Chondrocyte (in vitro differentiated cells): Measurements from ENCODE around the gene GCM1. TPM values are rescaled to one million over a fixed set of nuclear protein-coding genes. Genes with fewer than 3 reads are reported as not detected.

Experiments used
- DNase-seq: peaks from one replicate; pipeline ENCODE4 v3.0.0; 2021; ENCODE audit warnings: mixed read lengths, low spot score
- H3K27ac Mint-ChIP-seq: one replicate; pipeline ENCODE4 v1.8.0; 2021; ENCODE audit warnings: mild to moderate bottlenecking, moderate library complexity, mixed read lengths; ENCODE audit not compliant: unreplicated experiment
- H3K27me3 Mint-ChIP-seq: 2 replicates; pipeline ENCODE4 v1.8.0; 2021; ENCODE audit warnings: low read depth, mixed read lengths
- H3K36me3 Mint-ChIP-seq: 2 replicates; pipeline ENCODE4 v1.8.0; 2021; ENCODE audit warnings: low read depth, mixed read lengths
- H3K4me1 Mint-ChIP-seq: 2 replicates; pipeline ENCODE4 v1.8.0; 2021; ENCODE audit warnings: low read depth, mild to moderate bottlenecking, mixed read lengths
- H3K4me3 Mint-ChIP-seq: one replicate; pipeline ENCODE4 v1.8.0; 2021; ENCODE audit warnings: mild to moderate bottlenecking, moderate library complexity, mixed read lengths; ENCODE audit not compliant: unreplicated experiment
- H3K9me3 Mint-ChIP-seq: 2 replicates; pipeline ENCODE4 v1.8.0; 2021; ENCODE audit warnings: low read depth, mixed read lengths
- CTCF ChIP-seq: fragments of 200-600 bp; sonication (generic); IDR thresholded peaks from 2 replicates; pipeline ENCODE4 v1.5.0; 2021; ENCODE audit warnings: antibody characterized with exemption, mild to moderate bottlenecking, moderate library complexity
- total RNA-seq: library from RNA; stranded (reverse); gene quantifications from 3 replicates; pipeline ENCODE4 v1.2.1, GENCODE V29; 2021

GCM1 gene
- total RNA-seq, 1 donor from 2014 or later = not detected

- Mint-ChIP-seq H3K27ac (no peak overlapping the region), H3K4me3 (no peak overlapping the region), H3K27me3 (no peaks in the 10 kb centered on the region), H3K36me3 (peaks cover 24% of the 10 kb centered on the region), H3K9me3 (no peaks in the 10 kb centered on the region), H3K4me1 (no peaks in the 10 kb centered on the region)
- DNase-seq = no peak
- no peak for TF ChIP-seq CTCF
Observed at GRCh38 chr6:53101006-53101405, 47.6 kb downstream of the GCM1 start.

- TF ChIP-seq CTCF = no peak
- no peak for DNase-seq
- no peaks in the 10 kb centered on the region for H3K9me3 Mint-ChIP-seq
- peaks cover 26% of the 10 kb centered on the region for H3K36me3 Mint-ChIP-seq
- no peak overlapping the region for H3K27ac Mint-ChIP-seq
- H3K4me1 Mint-ChIP-seq = no peaks in the 10 kb centered on the region
- no peaks in the 10 kb centered on the region for H3K27me3 Mint-ChIP-seq
- H3K4me3 Mint-ChIP-seq = no peak overlapping the region
Observed at GRCh38 chr6:53100561-53100960, 48.1 kb downstream of the GCM1 start.

- no peak for DNase-seq
- Mint-ChIP-seq H3K27me3 (no peaks in the 10 kb centered on the region), H3K9me3 (no peaks in the 10 kb centered on the region), H3K36me3 (peaks cover 37% of the 10 kb centered on the region), H3K27ac (no peak overlapping the region), H3K4me1 (no peaks in the 10 kb centered on the region), H3K4me3 (no peak overlapping the region)
- TF ChIP-seq CTCF = no peak
Observed at GRCh38 chr6:53095716-53096115, 52.9 kb downstream of the GCM1 start.

GRCh38 chr6:53095270-53095669, 53.4 kb downstream of the GCM1 start:
- TF ChIP-seq CTCF = no peak
- Mint-ChIP-seq H3K4me3 (no peak overlapping the region), H3K9me3 (no peaks in the 10 kb centered on the region), H3K27ac (no peak overlapping the region), H3K36me3 (peaks cover 40% of the 10 kb centered on the region), H3K4me1 (no peaks in the 10 kb centered on the region), H3K27me3 (no peaks in the 10 kb centered on the region)
- no peak for DNase-seq

GRCh38 chr6:53090576-53090975, 58.1 kb downstream of the GCM1 start:
- H3K4me3 Mint-ChIP-seq = no peak overlapping the region
- no peaks in the 10 kb centered on the region for H3K9me3 Mint-ChIP-seq
- no peaks in the 10 kb centered on the region for H3K4me1 Mint-ChIP-seq
- H3K27me3 Mint-ChIP-seq = no peaks in the 10 kb centered on the region
- H3K36me3 Mint-ChIP-seq = peaks cover 33% of the 10 kb centered on the region
- TF ChIP-seq CTCF = no peak
- DNase-seq = no peak
- no peak overlapping the region for H3K27ac Mint-ChIP-seq
